HCT116 (cell line): Measurements from ENCODE around the gene GALNT13. TPM values are rescaled to one million over a fixed set of nuclear protein-coding genes. Genes with fewer than 3 reads are reported as not detected.

ENCODE experiments used
- ATAC-seq: fragments of 200-7000 bp; cut with Tn5 transposase; 2 replicates; pipeline ENCODE4 v1.9.1; 2020; ENCODE audit warnings: mild to moderate bottlenecking, moderate library complexity
- BruUV-seq: library from RNA; stranded (reverse); fragments of 400-500 nt; replicated peaks from 2 replicates; lab custom pipeline; 2021; lab: Mats Ljungman, UMichigan
- CTCF ChIA-PET: fragments of 300-600 bp; sonication (Branson Sonifier 250); formaldehyde crosslinking; loops from one replicate; lab custom pipeline; 2021; ENCODE audit warnings: antibody characterized with exemption; lab: Charles Lee
- POLR2A ChIA-PET: fragments of 300-600, 350-600 bp; sonication (Branson Sonifier 250); formaldehyde crosslinking; loops from one replicate; lab custom pipeline; 2021; ENCODE audit warnings: antibody characterized with exemption; lab: Charles Lee
- RAD21 ChIA-PET, 2 experiments: fragments of 300-600 bp; sonication (Branson Sonifier 250); formaldehyde crosslinking; loops; one replicate each; lab custom pipeline; 2023; ENCODE audit warnings: low total read pairs in 2 of 2; ENCODE audit not compliant: uncharacterized antibody in 2 of 2, unreplicated experiment in 2 of 2, low non-redundant PET in 1 of 2; lab: Charles Lee
- DNase-seq: peaks from one replicate; pipeline ENCODE4 v3.0.0-alpha.2; 2010; ENCODE audit warnings: low read depth, low spot score
- H2AFZ ChIP-seq: fragments of 200-600 bp; shearing (Covaris generic), sonication (generic); 2 replicates; pipeline ENCODE4 v1.6.1; 2017; ENCODE audit warnings: low read depth, mixed run types, mixed read lengths, antibody characterized with exemption, low read length; ENCODE audit not compliant: poor library complexity, severe bottlenecking
- H3K27ac ChIP-seq: 2 replicates; pipeline ENCODE4 v1.5.1; 2012; ENCODE audit warnings: low read depth, low read length
- H3K27me3 ChIP-seq: fragments of 200-600 bp; sonication (generic); 2 replicates; pipeline ENCODE4 v1.6.1; 2016; ENCODE audit warnings: mixed run types, low read length, mixed read lengths; ENCODE audit not compliant: insufficient read depth
- H3K36me3 ChIP-seq, 2 experiments: fragments of 200-500 bp in 1 of 2; fragments of 200-600 bp in 1 of 2; sonication (Bioruptor generic) in 1 of 2; sonication (generic) in 1 of 2; 2 replicates each; pipeline versions ENCODE4 v1.5.1 to v1.6.1; 2014 to 2016; ENCODE audit warnings: low read length in 2 of 2, inconsistent platforms in 1 of 2, mixed read lengths in 1 of 2, mixed run types in 1 of 2; ENCODE audit not compliant: insufficient read depth in 2 of 2, control insufficient read depth in 1 of 2
- H3K4me1 ChIP-seq, 2 experiments: fragments of 200-600 bp in 1 of 2; sonication (generic) in 1 of 2; 2 replicates each; pipeline versions ENCODE4 v1.5.1 to v1.6.1; 2012 to 2017; ENCODE audit warnings: low read length in 2 of 2, inconsistent platforms in 1 of 2, mild to moderate bottlenecking in 1 of 2, mixed read lengths in 1 of 2, mixed run types in 1 of 2, moderate library complexity in 1 of 2; ENCODE audit not compliant: insufficient read depth in 2 of 2, control insufficient read depth in 1 of 2
- H3K4me2 ChIP-seq: fragments of 200-600 bp; sonication (generic); 2 replicates; pipeline ENCODE4 v1.6.1; 2017; ENCODE audit warnings: mixed run types, low read length, mixed read lengths
- H3K4me3 ChIP-seq, 2 experiments: fragments of 200-600 bp in 1 of 2; sonication (generic) in 1 of 2; replicated peaks in 1 of 2; 2 replicates each; pipeline ENCODE4 v1.5.1; 2011 to 2016; ENCODE audit warnings: low read length in 2 of 2, control low read depth in 1 of 2, low read depth in 1 of 2, mild to moderate bottlenecking in 1 of 2, mixed read lengths in 1 of 2, mixed run types in 1 of 2
- H3K79me2 ChIP-seq: fragments of 200-600 bp; sonication (generic); 2 replicates; pipeline ENCODE4 v1.6.1; 2017; ENCODE audit warnings: mild to moderate bottlenecking, mixed run types, low read length, moderate library complexity, mixed read lengths; ENCODE audit not compliant: insufficient read depth
- H3K9ac ChIP-seq: fragments of 200-600 bp; sonication (generic); 2 replicates; pipeline ENCODE4 v1.6.1; 2016; ENCODE audit warnings: low read length, mixed read lengths
- H3K9me2 ChIP-seq: fragments of 200-600 bp; sonication (generic), shearing (Covaris generic); 2 replicates; pipeline ENCODE4 v1.6.1; 2017; ENCODE audit warnings: mixed run types, mild to moderate bottlenecking, moderate library complexity; ENCODE audit not compliant: insufficient read depth
- H3K9me3 ChIP-seq, 2 experiments: fragments of 200-500 bp in 1 of 2; fragments of 200-600 bp in 1 of 2; sonication (Bioruptor generic) in 1 of 2; sonication (generic) in 1 of 2; 2 replicates each; pipeline ENCODE4 v1.6.1; 2014 to 2017; ENCODE audit warnings: low read length in 2 of 2, mixed read lengths in 2 of 2, inconsistent platforms in 1 of 2, low read depth in 1 of 2, mild to moderate bottlenecking in 1 of 2, mixed run types in 1 of 2, moderate library complexity in 1 of 2; ENCODE audit not compliant: control insufficient read depth in 1 of 2, insufficient read depth in 1 of 2
- H4K20me1 ChIP-seq: fragments of 200-600 bp; sonication (generic), shearing (Covaris generic); 2 replicates; pipeline ENCODE4 v1.6.1; 2017; ENCODE audit warnings: mixed run types, mild to moderate bottlenecking, moderate library complexity; ENCODE audit not compliant: insufficient read depth
- ATF3 ChIP-seq: IDR thresholded peaks from 2 replicates; pipeline ENCODE4 v1.6.1; 2012
- CBX3 ChIP-seq: IDR thresholded peaks from 2 replicates; pipeline ENCODE4 v1.6.1; 2012; ENCODE audit warnings: low read depth
- ELF1 ChIP-seq: IDR thresholded peaks from 2 replicates; pipeline ENCODE4 v1.6.1; 2012; ENCODE audit warnings: low read depth, borderline replicate concordance
- MAX ChIP-seq: IDR thresholded peaks from 2 replicates; pipeline ENCODE4 v1.6.1; 2012
- POLR2AphosphoS5 ChIP-seq: IDR thresholded peaks from 2 replicates; pipeline ENCODE4 v1.6.1; 2011; ENCODE audit warnings: mild to moderate bottlenecking, low read depth, low read length, moderate library complexity
- SRF ChIP-seq: IDR thresholded peaks from 2 replicates; pipeline ENCODE4 v1.6.1; 2012; ENCODE audit warnings: low read depth
- TCF7L2 ChIP-seq: IDR thresholded peaks from 2 replicates; pipeline ENCODE4 v1.7.0; 2011; ENCODE audit warnings: borderline replicate concordance, inconsistent platforms; ENCODE audit not compliant: insufficient read depth, insufficient read length; ENCODE audit errors: extremely low read depth
- ZBTB33 ChIP-seq: IDR thresholded peaks from 2 replicates; pipeline ENCODE4 v1.6.1; 2011; ENCODE audit warnings: mild to moderate bottlenecking, low read length, moderate library complexity; ENCODE audit not compliant: insufficient replicate concordance; ENCODE audit errors: extremely low read depth
- intact Hi-C: fragments of 100-400 bp; cut with micrococcal nuclease; formaldehyde crosslinking; loops from 2 replicates; pipeline ENCODE4 v1.10.0; 2022
- total RNA-seq: library from RNA; stranded (reverse); gene quantifications from one replicate; pipeline ENCODE4 v1.2.1, GENCODE V29; 2021; ENCODE audit not compliant: unreplicated experiment
- TF ChIP-seq, protein P1 (sequence below): IDR thresholded peaks from 2 replicates; pipeline ENCODE4 v1.6.1; 2012; ENCODE audit warnings: low read depth
- TF ChIP-seq, protein P2 (sequence below), 3 experiments: fragments of 200-600 bp in 1 of 3; sonication (generic) in 1 of 3; IDR thresholded peaks in 2 of 3; conservative IDR thresholded peaks in 1 of 3; 2 replicates each; pipeline ENCODE4 v1.5.1; 2012 to 2017; ENCODE audit warnings: low read depth in 2 of 3, low read length in 2 of 3, antibody characterized with exemption in 1 of 3, borderline replicate concordance in 1 of 3, control low read depth in 1 of 3, mild to moderate bottlenecking in 1 of 3, mixed read lengths in 1 of 3, mixed run types in 1 of 3, moderate library complexity in 1 of 3; ENCODE audit not compliant: insufficient read depth in 1 of 3

The GALNT13 gene
- total RNA-seq, 1 experiment from 2014 or later = 0.44 TPM

- no peaks in the 10 kb centered on the region for H3K4me1 ChIP-seq
- no peaks in the 10 kb centered on the region for H4K20me1 ChIP-seq
- no peak overlapping the region for H3K27ac ChIP-seq
- CTCF ChIA-PET = no interaction called here
- H3K4me2 ChIP-seq = no peak overlapping the region
- H3K36me3 ChIP-seq = no peaks in the 10 kb centered on the region
- H3K79me2 ChIP-seq = no peaks in the 10 kb centered on the region
- H3K27me3 ChIP-seq = no peaks in the 10 kb centered on the region
- ATAC-seq = no peak
- TF ChIP-seq, protein P1, sequence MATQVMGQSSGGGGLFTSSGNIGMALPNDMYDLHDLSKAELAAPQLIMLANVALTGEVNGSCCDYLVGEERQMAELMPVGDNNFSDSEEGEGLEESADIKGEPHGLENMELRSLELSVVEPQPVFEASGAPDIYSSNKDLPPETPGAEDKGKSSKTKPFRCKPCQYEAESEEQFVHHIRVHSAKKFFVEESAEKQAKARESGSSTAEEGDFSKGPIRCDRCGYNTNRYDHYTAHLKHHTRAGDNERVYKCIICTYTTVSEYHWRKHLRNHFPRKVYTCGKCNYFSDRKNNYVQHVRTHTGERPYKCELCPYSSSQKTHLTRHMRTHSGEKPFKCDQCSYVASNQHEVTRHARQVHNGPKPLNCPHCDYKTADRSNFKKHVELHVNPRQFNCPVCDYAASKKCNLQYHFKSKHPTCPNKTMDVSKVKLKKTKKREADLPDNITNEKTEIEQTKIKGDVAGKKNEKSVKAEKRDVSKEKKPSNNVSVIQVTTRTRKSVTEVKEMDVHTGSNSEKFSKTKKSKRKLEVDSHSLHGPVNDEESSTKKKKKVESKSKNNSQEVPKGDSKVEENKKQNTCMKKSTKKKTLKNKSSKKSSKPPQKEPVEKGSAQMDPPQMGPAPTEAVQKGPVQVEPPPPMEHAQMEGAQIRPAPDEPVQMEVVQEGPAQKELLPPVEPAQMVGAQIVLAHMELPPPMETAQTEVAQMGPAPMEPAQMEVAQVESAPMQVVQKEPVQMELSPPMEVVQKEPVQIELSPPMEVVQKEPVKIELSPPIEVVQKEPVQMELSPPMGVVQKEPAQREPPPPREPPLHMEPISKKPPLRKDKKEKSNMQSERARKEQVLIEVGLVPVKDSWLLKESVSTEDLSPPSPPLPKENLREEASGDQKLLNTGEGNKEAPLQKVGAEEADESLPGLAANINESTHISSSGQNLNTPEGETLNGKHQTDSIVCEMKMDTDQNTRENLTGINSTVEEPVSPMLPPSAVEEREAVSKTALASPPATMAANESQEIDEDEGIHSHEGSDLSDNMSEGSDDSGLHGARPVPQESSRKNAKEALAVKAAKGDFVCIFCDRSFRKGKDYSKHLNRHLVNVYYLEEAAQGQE = no peak
- TF ChIP-seq CBX3 (no peak), SRF (no peak)
- TF ChIP-seq, all 23 proteins: peak for 0
- no peaks in the 10 kb centered on the region for H3K9me3 ChIP-seq
- RAD21 ChIA-PET = no interaction called here
- no peak overlapping the region for H3K9ac ChIP-seq
- no TSS peak for BruUV-seq
- H3K4me3 ChIP-seq = no peak overlapping the region
- no peak overlapping the region for H2AFZ ChIP-seq
- intact Hi-C loops = no loop called here
- H3K9me2 ChIP-seq = no peaks in the 10 kb centered on the region
- POLR2A ChIA-PET = no interaction called here
- DNase-seq = no peak
Measured at GRCh38 chr2:153935511-153935910, 63.8 kb downstream of the GALNT13 start.

- ChIA-PET POLR2A (no interaction called here), RAD21 (no interaction called here), CTCF (no interaction called here)
- Histone ChIP-seq H3K27me3 (no peaks in the 10 kb centered on the region), H3K4me2 (no peak overlapping the region), H3K36me3 (no peaks in the 10 kb centered on the region), H3K4me1 (no peaks in the 10 kb centered on the region), H3K79me2 (no peaks in the 10 kb centered on the region), H3K27ac (no peak overlapping the region), H3K4me3 (no peak overlapping the region), H3K9ac (no peak overlapping the region), H3K9me2 (no peaks in the 10 kb centered on the region), H3K9me3 (no peaks in the 10 kb centered on the region), H2AFZ (no peak overlapping the region), H4K20me1 (no peaks in the 10 kb centered on the region)
- no TSS peak for BruUV-seq
- DNase-seq (no peak), ATAC-seq (no peak)
- intact Hi-C loops = no loop called here
- TF ChIP-seq ZBTB33 (no peak), POLR2AphosphoS5 (no peak), ATF3 (no peak), MAX (no peak), TCF7L2 (no peak), ELF1 (no peak)
- TF ChIP-seq, protein P2, sequence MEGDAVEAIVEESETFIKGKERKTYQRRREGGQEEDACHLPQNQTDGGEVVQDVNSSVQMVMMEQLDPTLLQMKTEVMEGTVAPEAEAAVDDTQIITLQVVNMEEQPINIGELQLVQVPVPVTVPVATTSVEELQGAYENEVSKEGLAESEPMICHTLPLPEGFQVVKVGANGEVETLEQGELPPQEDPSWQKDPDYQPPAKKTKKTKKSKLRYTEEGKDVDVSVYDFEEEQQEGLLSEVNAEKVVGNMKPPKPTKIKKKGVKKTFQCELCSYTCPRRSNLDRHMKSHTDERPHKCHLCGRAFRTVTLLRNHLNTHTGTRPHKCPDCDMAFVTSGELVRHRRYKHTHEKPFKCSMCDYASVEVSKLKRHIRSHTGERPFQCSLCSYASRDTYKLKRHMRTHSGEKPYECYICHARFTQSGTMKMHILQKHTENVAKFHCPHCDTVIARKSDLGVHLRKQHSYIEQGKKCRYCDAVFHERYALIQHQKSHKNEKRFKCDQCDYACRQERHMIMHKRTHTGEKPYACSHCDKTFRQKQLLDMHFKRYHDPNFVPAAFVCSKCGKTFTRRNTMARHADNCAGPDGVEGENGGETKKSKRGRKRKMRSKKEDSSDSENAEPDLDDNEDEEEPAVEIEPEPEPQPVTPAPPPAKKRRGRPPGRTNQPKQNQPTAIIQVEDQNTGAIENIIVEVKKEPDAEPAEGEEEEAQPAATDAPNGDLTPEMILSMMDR (IDR thresholded peaks at IDR 0.05 in 2 of 3, conservative IDR thresholded peaks at IDR 0.05 in 1 of 3; ENCODE audit: borderline replicate concordance in 1 of 3, insufficient read depth in 1 of 3, low read depth in 2 of 3, low read length in 2 of 3) = no peak
Measured at GRCh38 chr2:153939124-153939796, 67.5 kb downstream of the GALNT13 start.
